K562 (cell line): ENCODE data around the gene TTC39A. TPM values are rescaled to one million over a fixed set of nuclear protein-coding genes. Genes with fewer than 3 reads are reported as not detected.

ENCODE experiments used
- ATAC-seq: fragments of 200-7000 bp; cut with Tn5 transposase; 3 replicates; pipeline ENCODE4 v1.9.1; 2020; ENCODE audit warnings: moderate library complexity
- BruUV-seq: library from RNA; stranded (reverse); fragments of 400-500 nt; replicated peaks from 2 replicates; lab custom pipeline; 2021; lab: Mats Ljungman, UMichigan
- CTCF ChIA-PET: fragments of 300-600 bp; formaldehyde crosslinking; extraction: SDS; loops from one replicate; lab custom pipeline; 2021; ENCODE audit warnings: low intra/inter-chr PET ratio; lab: Yijun Ruan, JAX
- POLR2A ChIA-PET: fragments of 300-600, 350-650 bp; sonication (Branson Sonifier 250); formaldehyde crosslinking; extraction: SDS; loops from one replicate; lab custom pipeline; 2021; ENCODE audit warnings: antibody characterized with exemption, inconsistent platforms; lab: Yijun Ruan, JAX
- DNase-seq, 4 experiments: peaks; one replicate each; pipeline versions ENCODE4 v3.0.0 to v3.0.0-alpha.2; 2011 to 2018; ENCODE audit warnings: low spot score in 3 of 4, mixed read lengths in 3 of 4; ENCODE audit errors: extremely low read depth in 1 of 4
- FAIRE-seq: peaks from 2 replicates; lab custom pipeline; 2011; peaks lifted over from hg19 to GRCh38; lab: Jason Lieb, UNC
- H2AFZ ChIP-seq: 2 replicates; pipeline ENCODE4 v1.6.0; 2011; ENCODE audit warnings: low read depth, low read length, control low read depth, inconsistent platforms
- H3K27ac ChIP-seq: fragments of 200-600 bp; 3 replicates; pipeline ENCODE4 v1.8.0; 2011; ENCODE audit warnings: low read depth, mild to moderate bottlenecking, control low read depth, inconsistent platforms, low read length, moderate library complexity, mixed read lengths; ENCODE audit errors: extremely low read depth
- H3K27me3 ChIP-seq, 2 experiments: fragments of 300-600 bp in 1 of 2; 2 replicates in 1 of 2; 3 replicates in 1 of 2; pipeline versions ENCODE4 v1.6.0 to v1.8.0; 2011; ENCODE audit warnings: inconsistent platforms in 2 of 2, low read length in 2 of 2, mild to moderate bottlenecking in 1 of 2, mixed read lengths in 1 of 2, moderate library complexity in 1 of 2; ENCODE audit not compliant: control insufficient read depth in 2 of 2, insufficient read depth in 2 of 2
- H3K36me3 ChIP-seq: fragments of 300-600 bp; 3 replicates; pipeline ENCODE4 v1.8.0; 2011; ENCODE audit warnings: mild to moderate bottlenecking, low read length, inconsistent platforms; ENCODE audit not compliant: control insufficient read depth, insufficient read depth
- H3K4me1 ChIP-seq, 2 experiments: fragments of 200-600 bp in 1 of 2; replicated peaks in 1 of 2; 2 replicates in 1 of 2; 3 replicates in 1 of 2; pipeline versions ENCODE4 v1.5.1 to v1.8.0; 2011; ENCODE audit warnings: inconsistent platforms in 2 of 2, low read length in 2 of 2, mild to moderate bottlenecking in 1 of 2, mixed read lengths in 1 of 2, moderate library complexity in 1 of 2; ENCODE audit not compliant: control insufficient read depth in 2 of 2, insufficient read depth in 2 of 2
- H3K4me2 ChIP-seq: 2 replicates; pipeline ENCODE4 v1.6.1; 2011; ENCODE audit warnings: low read length, control low read depth, inconsistent platforms, mixed read lengths; ENCODE audit not compliant: insufficient read depth
- H3K4me3 ChIP-seq: fragments of 200-600 bp; sonication (generic), shearing (Covaris generic); 2 replicates; pipeline ENCODE4 v1.5.1; 2016; ENCODE audit warnings: control low read depth, inconsistent platforms
- H3K79me2 ChIP-seq: fragments of 200-600 bp; 3 replicates; pipeline ENCODE4 v1.8.0; 2011; ENCODE audit warnings: low read length, inconsistent platforms; ENCODE audit not compliant: control insufficient read depth, insufficient read depth
- H3K9ac ChIP-seq, 2 experiments: 2 replicates each; pipeline versions ENCODE4 v1.6.0 to v1.6.1; 2011; ENCODE audit warnings: low read depth in 2 of 2, low read length in 2 of 2, control low read depth in 1 of 2, inconsistent platforms in 1 of 2, mild to moderate bottlenecking in 1 of 2, mixed read lengths in 1 of 2; ENCODE audit not compliant: insufficient read depth in 1 of 2
- H3K9me1 ChIP-seq: one replicate; pipeline ENCODE4 v1.6.0; 2011; ENCODE audit warnings: inconsistent platforms, mild to moderate bottlenecking, low read length, moderate library complexity; ENCODE audit not compliant: control insufficient read depth, insufficient read depth
- H3K9me3 ChIP-seq: replicated peaks from 2 replicates; pipeline ENCODE4 v1.5.1; 2011; ENCODE audit warnings: low read depth, low read length, inconsistent platforms; ENCODE audit not compliant: control insufficient read depth, insufficient read depth
- H4K20me1 ChIP-seq: replicated peaks from 2 replicates; pipeline ENCODE4 v1.6.1; 2011; ENCODE audit warnings: low read length, inconsistent platforms, mixed read lengths; ENCODE audit not compliant: control insufficient read depth, insufficient read depth
- CEBPG ChIP-seq, 3 experiments: fragments of 200-800 bp in 1 of 3; sonication (Bioruptor generic) in 1 of 3; sonication (generic) in 1 of 3; formaldehyde crosslinking in 1 of 3; IDR thresholded peaks in 2 of 3; conservative IDR thresholded peaks in 1 of 3; 2 replicates each; pipeline versions ENCODE4 v1.6.1 to v1.8.0; 2016 to 2022; ENCODE audit warnings: missing compliant biosample characterization in 2 of 3, missing genetic modification characterization in 2 of 3, mild to moderate bottlenecking in 1 of 3, missing genetic modification reagents in 1 of 3
- CUX1 ChIP-seq: fragments of 200-800 bp; sonication (Bioruptor generic); IDR thresholded peaks from 2 replicates; pipeline ENCODE4 v1.6.1; 2016; ENCODE audit warnings: missing genetic modification characterization, missing compliant biosample characterization
- ELK3 ChIP-seq: fragments of 450-650 bp; formaldehyde crosslinking; IDR thresholded peaks from 2 replicates; pipeline ENCODE4 v1.4.0; 2020; ENCODE audit warnings: mild to moderate bottlenecking
- HLTF ChIP-seq: fragments of 450-650 bp; IDR thresholded peaks from 2 replicates; pipeline ENCODE4 v1.6.1; 2016
- POLR3G ChIP-seq: IDR thresholded peaks from 2 replicates; pipeline ENCODE4 v1.6.1; 2011; ENCODE audit not compliant: insufficient read length, insufficient replicate concordance; ENCODE audit errors: extremely low read depth
- SIX5 ChIP-seq, 2 experiments: IDR thresholded peaks; 2 replicates each; pipeline ENCODE4 v1.6.1; 2011; ENCODE audit warnings: low read length in 2 of 2, borderline replicate concordance in 1 of 2, low read depth in 1 of 2, mild to moderate bottlenecking in 1 of 2, moderate library complexity in 1 of 2; ENCODE audit not compliant: insufficient read depth in 1 of 2
- SNAPC5 ChIP-seq: fragments of 250-450 bp; sonication (Bioruptor Pico); IDR thresholded peaks from 2 replicates; pipeline ENCODE4 v1.8.0; 2021; ENCODE audit warnings: moderate library complexity, mild to moderate bottlenecking, inconsistent platforms
- VEZF1 ChIP-seq: fragments of 200-800 bp; sonication (Bioruptor generic); IDR thresholded peaks from 2 replicates; pipeline ENCODE4 v1.6.1; 2017; ENCODE audit warnings: missing genetic modification characterization, missing compliant biosample characterization
- ZC3H11A ChIP-seq: IDR thresholded peaks from 2 replicates; pipeline ENCODE4 v1.6.1; 2012; ENCODE audit warnings: low read depth, low read length, improper control_type of control experiment
- ZNF224 ChIP-seq: sonication (generic); formaldehyde crosslinking; IDR thresholded peaks from 2 replicates; pipeline ENCODE4 v1.8.0; 2022; ENCODE audit warnings: mild to moderate bottlenecking, missing genetic modification reagents
- WGBS: fragments of 100-300 bp; shearing (Covaris generic); methylation state at CpG from one replicate; pipeline ENCODE4 v1.1.6; 2016; ENCODE audit warnings: low coverage, mixed read lengths; ENCODE audit not compliant: insufficient coverage; ENCODE audit errors: missing lambda C conversion rate; 5-methylcytosine and 5-hydroxymethylcytosine counted together
- in situ Hi-C: fragments of 300-500 bp; cut with MboI; formaldehyde crosslinking; loops from 4 replicates; pipeline ENCODE4 v1.15.0; 2018; ENCODE audit warnings: inconsistent platforms, mixed read lengths
- intact Hi-C: fragments of 100-400 bp; cut with micrococcal nuclease; formaldehyde crosslinking; loops from 2 replicates; pipeline ENCODE4 v1.14.2; 2022
- polyA plus RNA-seq, 8 experiments: library from polyadenylated mRNA; depleted of rRNA in 4 of 8; stranded (reverse) in 5 of 8; unstranded in 3 of 8; fragments of >200 nt; fragmentation: Nextera tagmentation in 2 of 8; fragmentation: Illumina TruSeq in 1 of 8; extraction: Ambion mirVana in 2 of 8; extraction: Trizol in 1 of 8; gene quantifications; 2 replicates each; pipeline versions ENCODE4 v1.2.1 to v1.2.3, GENCODE V29; 2011 to 2014; ENCODE audit warnings: inconsistent platforms in 1 of 8, missing spikeins in 1 of 8
- total RNA-seq, 7 experiments: library from RNA; depleted of rRNA in 6 of 7; stranded (reverse); fragments of >200 nt in 6 of 7; fragmentation: Illumina TruSeq in 2 of 7; extraction: Trizol in 2 of 7; gene quantifications; 2 replicates each; pipeline versions ENCODE4 v1.2.1 to v1.2.3, GENCODE V29; 2011 to 2021; ENCODE audit warnings: low replicate concordance in 1 of 7
- TF ChIP-seq, protein P1 (sequence below): fragments of 450-650 bp; IDR thresholded peaks from 2 replicates; pipeline ENCODE4 v1.6.1; 2014; ENCODE audit warnings: low read depth, mild to moderate bottlenecking, moderate library complexity, borderline replicate concordance

TTC39A gene
- total and polyA plus RNA-seq, 9 of the 15 experiments (the other 6 are each of a cell fraction or from before 2014, with no cell fraction given), result 0.18 to 0.82 (median 0.35) TPM

GRCh38 chr1:51298322-51298705 is 32.0 kb downstream of the TTC39A start:
- H3K36me3 ChIP-seq, result no peaks in the 10 kb centered on the region
- no peaks in the 10 kb centered on the region for H4K20me1 ChIP-seq
- H3K4me3 ChIP-seq, result no peak overlapping the region
- no peak overlapping the region for H3K27ac ChIP-seq
- no TSS peak for BruUV-seq
- no peaks in the 10 kb centered on the region for H3K79me2 ChIP-seq
- ChIA-PET CTCF (no interaction called here), POLR2A (interaction anchor here (0.9 kb wide), 1 partner anchor 17 kb away, joined by 3 read pairs; no protein-coding TSS in a partner anchor)
- in situ Hi-C loops, result no loop called here
- H2AFZ ChIP-seq, result 0 out of 2 replicates have a peak overlapping the region, but pooled peaks have one; percentile 97
- no peaks in the 10 kb centered on the region for H3K9me3 ChIP-seq
- H3K9ac ChIP-seq, result no peak overlapping the region
- intact Hi-C loops, result loop anchor here (5.0 kb wide), 2 partner anchors 61 to 426 kb away; partner anchors contain the start of gene RNF11
- H3K9me1 ChIP-seq, result no peaks in the 10 kb centered on the region
- no peak overlapping the region for H3K4me2 ChIP-seq
- ATAC-seq, result no peak
- FAIRE-seq, result no peak
- peaks cover 12 to 51% of the 10 kb centered on the region in 2 experiments; a peak in 4 of 5 replicates for H3K4me1 ChIP-seq
- 72% methylated on average over 4 of the region's 4 CpGs for WGBS
- DNase-seq, result no peak
- H3K27me3 ChIP-seq, result no peaks in the 10 kb centered on the region
- TF ChIP-seq VEZF1 (no peak), CUX1 (no peak), ELK3 (CRISPR knock-in tag) (no peak), HLTF (no peak), CEBPG (CRISPR knock-in tag; IDR thresholded peaks at IDR 0.05) (no peak), CEBPG (tag; conservative IDR thresholded peaks at IDR 0.05 in 1 of 2, IDR thresholded peaks at IDR 0.05 in 1 of 2) (no peak), SNAPC5 (CRISPR knock-in tag) (no peak), SIX5 (IDR thresholded peaks at IDR 0.05; ENCODE audit: borderline replicate concordance in 1 of 2, insufficient read depth in 1 of 2, low read depth in 1 of 2, low read length in 2 of 2) (no peak), POLR3G (no peak), ZNF224 (CRISPR knock-in tag) (no peak), ZC3H11A (no peak)
- TF ChIP-seq, protein P1, sequence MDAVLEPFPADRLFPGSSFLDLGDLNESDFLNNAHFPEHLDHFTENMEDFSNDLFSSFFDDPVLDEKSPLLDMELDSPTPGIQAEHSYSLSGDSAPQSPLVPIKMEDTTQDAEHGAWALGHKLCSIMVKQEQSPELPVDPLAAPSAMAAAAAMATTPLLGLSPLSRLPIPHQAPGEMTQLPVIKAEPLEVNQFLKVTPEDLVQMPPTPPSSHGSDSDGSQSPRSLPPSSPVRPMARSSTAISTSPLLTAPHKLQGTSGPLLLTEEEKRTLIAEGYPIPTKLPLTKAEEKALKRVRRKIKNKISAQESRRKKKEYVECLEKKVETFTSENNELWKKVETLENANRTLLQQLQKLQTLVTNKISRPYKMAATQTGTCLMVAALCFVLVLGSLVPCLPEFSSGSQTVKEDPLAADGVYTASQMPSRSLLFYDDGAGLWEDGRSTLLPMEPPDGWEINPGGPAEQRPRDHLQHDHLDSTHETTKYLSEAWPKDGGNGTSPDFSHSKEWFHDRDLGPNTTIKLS, result no peak
